Activated B cell treated with CpG ODN at 0.5 μM for 24 hours (primary cell): ENCODE data around the gene PLA2G3. TPM values are rescaled to one million over a fixed set of nuclear protein-coding genes. Genes with fewer than 3 reads are reported as not detected.

Experiments
- ATAC-seq: fragments of 200-7000 bp; cut with Tn5 transposase; one replicate; pipeline ENCODE4 v1.10.0; 2021; ENCODE audit warnings: low read depth, mild to moderate bottlenecking, moderate library complexity
- CTCF ChIA-PET: fragments of 350-600 bp; sonication (Branson Sonifier 250); formaldehyde crosslinking; loops from one replicate; lab custom pipeline; 2021; ENCODE audit warnings: antibody characterized with exemption; lab: Charles Lee
- POLR2A ChIA-PET: fragments of 350-600 bp; sonication (Branson Sonifier 250); formaldehyde crosslinking; loops from one replicate; lab custom pipeline; 2021; ENCODE audit warnings: antibody characterized with exemption; lab: Charles Lee
- DNase-seq: peaks from one replicate; pipeline ENCODE4 v3.0.0; 2022
- H3K27ac Mint-ChIP-seq: one replicate; pipeline ENCODE4 v1.8.0; 2020; ENCODE audit warnings: mixed read lengths
- H3K27me3 Mint-ChIP-seq: one replicate; pipeline ENCODE4 v1.8.0; 2021; ENCODE audit warnings: mixed read lengths
- H3K36me3 Mint-ChIP-seq: one replicate; pipeline ENCODE4 v1.8.0; 2021; ENCODE audit warnings: low read depth, mixed read lengths
- H3K4me1 Mint-ChIP-seq: one replicate; pipeline ENCODE4 v1.8.0; 2021; ENCODE audit warnings: mixed read lengths
- H3K4me3 Mint-ChIP-seq: one replicate; pipeline ENCODE4 v1.8.0; 2020; ENCODE audit warnings: mild to moderate bottlenecking, mixed read lengths
- H3K9me3 Mint-ChIP-seq: one replicate; pipeline ENCODE4 v1.8.0; 2020; ENCODE audit warnings: mixed read lengths
- CTCF ChIP-seq: fragments of 200-600 bp; IDR thresholded peaks from one replicate; pipeline ENCODE4 v1.8.0; 2022; ENCODE audit warnings: antibody characterized with exemption, mild to moderate bottlenecking
- intact Hi-C: fragments of 100-400 bp; cut with micrococcal nuclease; formaldehyde crosslinking; loops from one replicate; pipeline ENCODE4 v1.15.1; 2024
- total RNA-seq: library from RNA; stranded (reverse); gene quantifications from 2 replicates; pipeline ENCODE4 v1.2.3, GENCODE V29; 2022

PLA2G3 gene
- total RNA-seq, 1 donor from 2014 or later: not detected

- no peaks in the 10 kb centered on the region for H3K9me3 Mint-ChIP-seq
- intact Hi-C loops: no loop called here
- ATAC-seq: no peak
- peaks cover 31% of the 10 kb centered on the region for H3K4me1 Mint-ChIP-seq
- no peak for DNase-seq
- TF ChIP-seq CTCF: no peak
- H3K27ac Mint-ChIP-seq: no peak overlapping the region
- CTCF ChIA-PET: no interaction called here
- peaks cover 34% of the 10 kb centered on the region for H3K36me3 Mint-ChIP-seq
- H3K27me3 Mint-ChIP-seq: no peaks in the 10 kb centered on the region
- POLR2A ChIA-PET: interaction anchor here (0.6 kb wide), 1 partner anchor 42 kb away, joined by 3 read pairs; no protein-coding TSS in a partner anchor
- no peak overlapping the region for H3K4me3 Mint-ChIP-seq
These were observed 30.7 kb upstream of the PLA2G3 start for GRCh38 chr22:31170971-31171370.

DNA sequence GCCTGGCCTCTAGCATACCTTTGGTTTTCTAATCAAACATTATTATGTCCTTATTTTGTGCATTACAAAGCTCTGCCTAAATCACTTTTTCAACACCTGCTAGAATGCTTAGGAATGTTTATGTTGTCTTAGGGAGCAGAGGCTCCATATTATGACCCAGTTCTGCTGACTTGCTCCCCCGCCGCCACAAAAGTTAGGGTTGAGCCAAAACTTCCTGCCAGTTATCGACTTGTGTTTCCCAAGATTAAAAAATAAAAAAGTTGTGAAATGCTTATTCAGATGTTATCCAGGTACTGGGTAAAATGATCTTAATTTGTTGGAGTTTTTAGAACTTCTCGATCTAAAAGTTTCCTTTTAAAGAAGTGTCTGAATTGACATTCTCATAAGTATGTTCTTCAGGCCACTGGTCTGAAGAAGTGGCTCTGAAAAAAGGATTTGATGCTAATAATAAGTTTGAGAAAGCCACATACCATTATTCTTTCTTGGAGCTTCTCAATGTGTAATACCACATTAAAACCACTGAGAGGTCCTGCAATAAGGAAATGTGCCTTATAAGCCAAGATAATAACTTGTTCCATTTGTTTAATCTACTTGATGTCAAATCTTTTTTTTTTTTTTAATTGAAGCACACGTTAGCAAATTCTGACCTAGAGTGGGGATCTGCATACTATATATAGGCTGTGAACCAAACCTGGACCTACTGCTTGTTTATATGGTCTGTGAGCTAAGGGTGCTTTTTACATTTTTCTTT is 21.9 kb upstream of the PLA2G3 start:
- H3K4me1 Mint-ChIP-seq: peaks cover 35% of the 10 kb centered on the region
- peak overlapping the region; percentile 8 for H3K4me3 Mint-ChIP-seq
- intact Hi-C loops: no loop called here
- no peaks in the 10 kb centered on the region for H3K9me3 Mint-ChIP-seq
- POLR2A ChIA-PET: interaction anchor here (0.6 to 2.8 kb wide), 3 partner anchors 50 to 217 kb away, joined by 3 to 11 read pairs (median 5); partner anchors contain the start of genes LIMK2, MORC2 and TUG1
- CTCF ChIA-PET: interaction anchor here (0.7 kb wide), 2 partner anchors 19 to 52 kb away, joined by 4 read pairs; no protein-coding TSS in a partner anchor
- no peak for TF ChIP-seq CTCF
- H3K27ac Mint-ChIP-seq: peak overlapping the region; percentile 4
- ATAC-seq: no peak
- H3K27me3 Mint-ChIP-seq: no peaks in the 10 kb centered on the region
- peaks cover 26% of the 10 kb centered on the region for H3K36me3 Mint-ChIP-seq
- DNase-seq: no peak

DNA sequence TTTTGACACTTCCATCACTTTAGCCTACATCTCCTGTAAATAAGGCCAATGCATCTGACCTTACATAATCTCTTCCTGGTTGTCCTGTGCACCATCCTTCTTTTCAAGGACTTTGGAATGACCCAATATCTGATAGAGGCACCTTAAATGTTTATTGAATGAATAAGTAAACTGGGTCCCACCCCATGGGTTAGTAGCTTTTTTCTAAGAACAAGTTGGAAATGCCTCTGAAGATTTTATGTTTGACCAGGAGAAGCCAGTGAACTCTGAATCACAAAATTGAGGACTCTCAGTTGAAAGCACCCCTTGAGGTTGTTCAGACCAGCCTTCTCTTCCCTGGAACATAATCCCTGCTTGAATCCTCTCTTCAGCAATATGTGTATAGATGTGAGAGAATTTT is 21.1 kb upstream of the PLA2G3 start:
- ChIA-PET POLR2A (interaction anchor here (1.5 to 2.8 kb wide), 4 partner anchors 51 to 192 kb away, joined by 3 to 20 read pairs (median 12); partner anchors contain the start of genes LIMK2, MORC2, SELENOM and TUG1), CTCF (no interaction called here)
- Mint-ChIP-seq H3K27ac (peak overlapping the region; percentile 3), H3K4me1 (peaks cover 34% of the 10 kb centered on the region), H3K27me3 (no peaks in the 10 kb centered on the region), H3K9me3 (no peaks in the 10 kb centered on the region), H3K4me3 (peak overlapping the region; percentile 99), H3K36me3 (peaks cover 20% of the 10 kb centered on the region)
- intact Hi-C loops: loop anchor here (2.0 kb wide), 1 partner anchor 77 kb away; no protein-coding TSS in a partner anchor
- TF ChIP-seq CTCF: no peak
- ATAC-seq (no peak), DNase-seq (no peak)

DNA sequence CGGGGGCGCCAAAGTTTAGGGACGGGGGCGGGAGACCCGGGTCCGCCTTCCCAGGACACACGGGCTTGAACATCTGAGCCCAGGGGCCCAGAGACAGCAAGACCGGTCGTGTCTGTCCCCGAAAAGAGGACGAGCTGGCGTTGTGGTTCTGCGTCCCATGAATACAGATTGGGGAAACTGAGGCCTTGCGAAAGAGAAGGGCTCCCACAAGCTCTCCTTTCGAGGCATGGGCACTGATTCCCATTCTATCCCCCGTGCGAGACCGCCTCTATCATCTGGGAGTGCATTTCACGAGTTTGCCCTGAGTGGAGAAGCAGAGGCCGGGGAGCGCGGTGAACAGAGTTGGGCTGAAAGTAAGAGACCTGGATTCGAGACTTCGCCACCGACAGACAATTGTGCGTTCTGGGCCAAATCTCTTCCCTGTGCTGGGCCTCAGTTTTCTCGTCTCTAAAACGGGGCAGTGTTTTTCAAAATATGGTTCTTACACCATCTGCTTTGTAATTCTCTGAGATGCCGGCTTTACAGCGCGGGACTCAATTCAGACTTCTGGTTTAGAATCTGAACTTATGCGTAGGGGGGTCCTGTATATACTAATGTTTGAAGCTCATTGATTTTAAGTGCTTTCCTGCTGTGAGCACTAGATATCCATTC is 20.1 kb upstream of the PLA2G3 start:
- Mint-ChIP-seq H3K27ac (peak overlapping the region; percentile 96), H3K4me3 (peak overlapping the region; percentile 99), H3K9me3 (no peaks in the 10 kb centered on the region), H3K27me3 (no peaks in the 10 kb centered on the region), H3K36me3 (peaks cover 14% of the 10 kb centered on the region), H3K4me1 (peaks cover 30% of the 10 kb centered on the region)
- intact Hi-C loops: loop anchor here (1.0 to 2.0 kb wide), 2 partner anchors 52 to 76 kb away; partner anchors contain the start of gene LIMK2
- POLR2A ChIA-PET: interaction anchor here (0.6 to 2.8 kb wide), 13 partner anchors 28 to 845 kb away, joined by 3 to 20 read pairs (median 5); partner anchors contain the start of genes LIMK2, MORC2, PIK3IP1 and SELENOM
- peak; percentile 40 for ATAC-seq
- DNase-seq: no peak
- TF ChIP-seq CTCF: no peak
- CTCF ChIA-PET: interaction anchor here (1.1 kb wide), 1 partner anchor 53 kb away, joined by 3 read pairs; the partner anchor contains the start of gene SELENOM

- POLR2A ChIA-PET: no interaction called here
- CTCF ChIA-PET: no interaction called here
- peaks cover 4% of the 10 kb centered on the region for H3K4me1 Mint-ChIP-seq
- H3K4me3 Mint-ChIP-seq: no peak overlapping the region
- H3K9me3 Mint-ChIP-seq: no peaks in the 10 kb centered on the region
- no peak for DNase-seq
- H3K27me3 Mint-ChIP-seq: peaks cover 2% of the 10 kb centered on the region
- no peak for ATAC-seq
- intact Hi-C loops: no loop called here
- TF ChIP-seq CTCF: no peak
- peaks cover 4% of the 10 kb centered on the region for H3K36me3 Mint-ChIP-seq
- H3K27ac Mint-ChIP-seq: no peak overlapping the region
These were observed 15.1 kb upstream of the PLA2G3 start for GRCh38 chr22:31155422-31155821.
